ENCODE results near the gene PTPRK. TPM values are rescaled to one million over a fixed set of nuclear protein-coding genes. Genes with fewer than 3 reads are reported as not detected.

The PTPRK gene
- total and polyA plus RNA-seq, 10 of the 15 experiments (the other 5 are each of a cell fraction or from before 2014, with no cell fraction given), result 0.23 to 1.9 (median 0.55) TPM

DNA sequence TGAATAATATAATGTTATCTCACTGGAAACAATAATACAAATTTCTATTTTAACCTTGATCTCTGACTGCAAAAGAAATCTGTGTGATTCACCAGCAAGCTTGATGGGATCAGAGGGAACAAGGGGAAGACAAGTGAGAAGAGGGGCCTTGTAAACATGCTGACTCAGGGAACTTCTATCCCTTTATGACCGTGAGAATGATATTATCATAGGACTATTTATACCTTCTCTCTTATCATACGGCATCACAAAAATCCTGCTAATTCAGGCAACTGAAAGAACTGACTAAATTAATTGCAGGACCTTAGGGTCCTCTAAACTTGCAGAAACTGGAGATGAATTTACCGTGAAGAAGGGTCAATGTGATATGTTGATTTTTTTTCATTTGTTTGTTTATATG is 173.3 kb downstream of the PTPRK start:
- Histone ChIP-seq H2AFZ (ENCODE audit: control insufficient read depth, low read depth, low read length) (no peak overlapping the region), H3K9me3 (replicated peaks; ENCODE audit: control insufficient read depth, insufficient read depth, low read length) (no peaks in the 10 kb centered on the region), H3K4me2 (ENCODE audit: control insufficient read depth, insufficient read depth) (no peak overlapping the region), H3K9ac (ENCODE audit: control insufficient read depth, insufficient read depth, low read length) (no peak overlapping the region), H4K20me1 (ENCODE audit: control insufficient read depth, insufficient read depth) (no peaks in the 10 kb centered on the region), H3K27ac (ENCODE audit: control insufficient read depth, insufficient read depth) (no peak overlapping the region), H3K79me2 (ENCODE audit: control insufficient read depth, insufficient read depth, low read length) (no peaks in the 10 kb centered on the region), H3K4me3 (no peak overlapping the region), H3K4me1 (ENCODE audit: control insufficient read depth, insufficient read depth, low read length) (no peaks in the 10 kb centered on the region), H3K27me3 (replicated peaks in 1 of 2; ENCODE audit: control insufficient read depth in 2 of 2, insufficient read depth in 2 of 2, low read length in 1 of 2) (no peaks in the 10 kb centered on the region; a peak in 1 of 4 replicates), H3K36me3 (ENCODE audit: control insufficient read depth in 2 of 2, insufficient read depth in 2 of 2, low read length in 1 of 2) (no peaks in the 10 kb centered on the region)
- CTCF ChIA-PET, result no interaction called here
- DNase-seq (ENCODE audit: low read depth, low spot score), result no peak
- no TSS peak for BruUV-seq (replicated peaks)
- RAD21 ChIA-PET (ENCODE audit: unreplicated experiment), result no interaction called here
- 38% methylated on average over 3 of the region's 3 CpGs for WGBS (ENCODE audit: insufficient coverage, insufficient replicate concordance, low lambda C conversion rate, missing lambda C conversion rate)
- POLR2A ChIA-PET, result no interaction called here
- no peak for FAIRE-seq
- ATAC-seq, result no peak
- SMC1A ChIA-PET (ENCODE audit: uncharacterized antibody, unreplicated experiment), result no interaction called here
- in situ Hi-C loops (cut with MboI), result no loop called here
- TF ChIP-seq, protein P1, sequence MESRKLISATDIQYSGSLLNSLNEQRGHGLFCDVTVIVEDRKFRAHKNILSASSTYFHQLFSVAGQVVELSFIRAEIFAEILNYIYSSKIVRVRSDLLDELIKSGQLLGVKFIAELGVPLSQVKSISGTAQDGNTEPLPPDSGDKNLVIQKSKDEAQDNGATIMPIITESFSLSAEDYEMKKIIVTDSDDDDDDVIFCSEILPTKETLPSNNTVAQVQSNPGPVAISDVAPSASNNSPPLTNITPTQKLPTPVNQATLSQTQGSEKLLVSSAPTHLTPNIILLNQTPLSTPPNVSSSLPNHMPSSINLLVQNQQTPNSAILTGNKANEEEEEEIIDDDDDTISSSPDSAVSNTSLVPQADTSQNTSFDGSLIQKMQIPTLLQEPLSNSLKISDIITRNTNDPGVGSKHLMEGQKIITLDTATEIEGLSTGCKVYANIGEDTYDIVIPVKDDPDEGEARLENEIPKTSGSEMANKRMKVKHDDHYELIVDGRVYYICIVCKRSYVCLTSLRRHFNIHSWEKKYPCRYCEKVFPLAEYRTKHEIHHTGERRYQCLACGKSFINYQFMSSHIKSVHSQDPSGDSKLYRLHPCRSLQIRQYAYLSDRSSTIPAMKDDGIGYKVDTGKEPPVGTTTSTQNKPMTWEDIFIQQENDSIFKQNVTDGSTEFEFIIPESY (IDR thresholded peaks at IDR 0.05), result no peak
- TF ChIP-seq HDAC2 (IDR thresholded peaks at IDR 0.05) (no peak), KAT2A (conservative IDR thresholded peaks at IDR 0.05; ENCODE audit: control insufficient read depth, low read depth, low read length) (no peak), LARP7 (IDR thresholded peaks at IDR 0.05) (no peak)
- TF ChIP-seq, protein P2, sequence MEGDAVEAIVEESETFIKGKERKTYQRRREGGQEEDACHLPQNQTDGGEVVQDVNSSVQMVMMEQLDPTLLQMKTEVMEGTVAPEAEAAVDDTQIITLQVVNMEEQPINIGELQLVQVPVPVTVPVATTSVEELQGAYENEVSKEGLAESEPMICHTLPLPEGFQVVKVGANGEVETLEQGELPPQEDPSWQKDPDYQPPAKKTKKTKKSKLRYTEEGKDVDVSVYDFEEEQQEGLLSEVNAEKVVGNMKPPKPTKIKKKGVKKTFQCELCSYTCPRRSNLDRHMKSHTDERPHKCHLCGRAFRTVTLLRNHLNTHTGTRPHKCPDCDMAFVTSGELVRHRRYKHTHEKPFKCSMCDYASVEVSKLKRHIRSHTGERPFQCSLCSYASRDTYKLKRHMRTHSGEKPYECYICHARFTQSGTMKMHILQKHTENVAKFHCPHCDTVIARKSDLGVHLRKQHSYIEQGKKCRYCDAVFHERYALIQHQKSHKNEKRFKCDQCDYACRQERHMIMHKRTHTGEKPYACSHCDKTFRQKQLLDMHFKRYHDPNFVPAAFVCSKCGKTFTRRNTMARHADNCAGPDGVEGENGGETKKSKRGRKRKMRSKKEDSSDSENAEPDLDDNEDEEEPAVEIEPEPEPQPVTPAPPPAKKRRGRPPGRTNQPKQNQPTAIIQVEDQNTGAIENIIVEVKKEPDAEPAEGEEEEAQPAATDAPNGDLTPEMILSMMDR (IDR thresholded peaks at IDR 0.05 in 2 of 3, conservative IDR thresholded peaks at IDR 0.05 in 1 of 3; ENCODE audit: control insufficient read depth in 2 of 3, extremely low read depth in 1 of 3, insufficient read depth in 1 of 3, low read depth in 3 of 3, low read length in 3 of 3), result no peak
- TF ChIP-seq, protein P3, sequence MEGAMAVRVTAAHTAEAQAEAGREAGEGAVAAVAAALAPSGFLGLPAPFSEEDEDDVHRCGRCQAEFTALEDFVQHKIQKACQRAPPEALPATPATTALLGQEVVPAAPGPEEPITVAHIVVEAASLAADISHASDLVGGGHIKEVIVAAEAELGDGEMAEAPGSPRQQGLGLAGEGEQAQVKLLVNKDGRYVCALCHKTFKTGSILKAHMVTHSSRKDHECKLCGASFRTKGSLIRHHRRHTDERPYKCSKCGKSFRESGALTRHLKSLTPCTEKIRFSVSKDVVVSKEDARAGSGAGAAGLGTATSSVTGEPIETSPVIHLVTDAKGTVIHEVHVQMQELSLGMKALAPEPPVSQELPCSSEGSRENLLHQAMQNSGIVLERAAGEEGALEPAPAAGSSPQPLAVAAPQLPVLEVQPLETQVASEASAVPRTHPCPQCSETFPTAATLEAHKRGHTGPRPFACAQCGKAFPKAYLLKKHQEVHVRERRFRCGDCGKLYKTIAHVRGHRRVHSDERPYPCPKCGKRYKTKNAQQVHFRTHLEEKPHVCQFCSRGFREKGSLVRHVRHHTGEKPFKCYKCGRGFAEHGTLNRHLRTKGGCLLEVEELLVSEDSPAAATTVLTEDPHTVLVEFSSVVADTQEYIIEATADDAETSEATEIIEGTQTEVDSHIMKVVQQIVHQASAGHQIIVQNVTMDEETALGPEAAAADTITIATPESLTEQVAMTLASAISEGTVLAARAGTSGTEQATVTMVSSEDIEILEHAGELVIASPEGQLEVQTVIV (IDR thresholded peaks at IDR 0.05; ENCODE audit: borderline replicate concordance, partially characterized antibody), result no peak
- TF ChIP-seq, protein P4, sequence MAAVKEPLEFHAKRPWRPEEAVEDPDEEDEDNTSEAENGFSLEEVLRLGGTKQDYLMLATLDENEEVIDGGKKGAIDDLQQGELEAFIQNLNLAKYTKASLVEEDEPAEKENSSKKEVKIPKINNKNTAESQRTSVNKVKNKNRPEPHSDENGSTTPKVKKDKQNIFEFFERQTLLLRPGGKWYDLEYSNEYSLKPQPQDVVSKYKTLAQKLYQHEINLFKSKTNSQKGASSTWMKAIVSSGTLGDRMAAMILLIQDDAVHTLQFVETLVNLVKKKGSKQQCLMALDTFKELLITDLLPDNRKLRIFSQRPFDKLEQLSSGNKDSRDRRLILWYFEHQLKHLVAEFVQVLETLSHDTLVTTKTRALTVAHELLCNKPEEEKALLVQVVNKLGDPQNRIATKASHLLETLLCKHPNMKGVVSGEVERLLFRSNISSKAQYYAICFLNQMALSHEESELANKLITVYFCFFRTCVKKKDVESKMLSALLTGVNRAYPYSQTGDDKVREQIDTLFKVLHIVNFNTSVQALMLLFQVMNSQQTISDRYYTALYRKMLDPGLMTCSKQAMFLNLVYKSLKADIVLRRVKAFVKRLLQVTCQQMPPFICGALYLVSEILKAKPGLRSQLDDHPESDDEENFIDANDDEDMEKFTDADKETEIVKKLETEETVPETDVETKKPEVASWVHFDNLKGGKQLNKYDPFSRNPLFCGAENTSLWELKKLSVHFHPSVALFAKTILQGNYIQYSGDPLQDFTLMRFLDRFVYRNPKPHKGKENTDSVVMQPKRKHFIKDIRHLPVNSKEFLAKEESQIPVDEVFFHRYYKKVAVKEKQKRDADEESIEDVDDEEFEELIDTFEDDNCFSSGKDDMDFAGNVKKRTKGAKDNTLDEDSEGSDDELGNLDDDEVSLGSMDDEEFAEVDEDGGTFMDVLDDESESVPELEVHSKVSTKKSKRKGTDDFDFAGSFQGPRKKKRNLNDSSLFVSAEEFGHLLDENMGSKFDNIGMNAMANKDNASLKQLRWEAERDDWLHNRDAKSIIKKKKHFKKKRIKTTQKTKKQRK (IDR thresholded peaks at IDR 0.05; ENCODE audit: low read depth, low read length), result no peak
- intact Hi-C loops (cut with micrococcal nuclease; ENCODE audit: unreplicated experiment), result no loop called here

Measured in GM12878 (cell line).